ENCODE data around the gene TM2D1.

GRCh38 chr1:61749574-61749973 is 24.6 kb upstream of the TM2D1 start:
- TF ChIP-seq REST (IDR thresholded peaks at IDR 0.05; ENCODE audit: borderline replicate concordance) = no peak
- no peak for TF ChIP-seq POLR2AphosphoS5 (IDR thresholded peaks at IDR 0.05)
- no peak for TF ChIP-seq CTCF (IDR thresholded peaks at IDR 0.05; ENCODE audit: poor library complexity, severe bottlenecking)
- no peak for TF ChIP-seq EZH2 (IDR thresholded peaks at IDR 0.05; ENCODE audit: borderline replicate concordance, insufficient read depth, low read length, poor library complexity, severe bottlenecking)
- TF ChIP-seq EP300 (conservative IDR thresholded peaks at IDR 0.05; ENCODE audit: poor library complexity, severe bottlenecking) = no peak
- no peak for TF ChIP-seq SMC3 (conservative IDR thresholded peaks at IDR 0.05; ENCODE audit: poor library complexity)
- no peak for TF ChIP-seq RAD21 (conservative IDR thresholded peaks at IDR 0.05)
- TF ChIP-seq TAF1 (IDR thresholded peaks at IDR 0.05; ENCODE audit: low read depth) = no peak
- no peak for TF ChIP-seq MXI1 (conservative IDR thresholded peaks at IDR 0.05; ENCODE audit: poor library complexity, severe bottlenecking)

Data from neural cell (in vitro differentiated cells).